K562 treated with DMSO at 1 percent for 48 hours (cell line): ENCODE results near the gene CYRIA. TPM values are rescaled to one million over a fixed set of nuclear protein-coding genes. Genes with fewer than 3 reads are reported as not detected.

Source experiments
- total RNA-seq: library from RNA; unstranded; fragments of 300-600 nt; gene quantifications from 2 replicates; pipeline ENCODE4 v1.2.3, GENCODE V29; 2022; ENCODE audit warnings: low replicate concordance; ENCODE audit errors: extremely low read depth

CYRIA gene
- not detected in 2 replicates for total RNA-seq

DNA sequence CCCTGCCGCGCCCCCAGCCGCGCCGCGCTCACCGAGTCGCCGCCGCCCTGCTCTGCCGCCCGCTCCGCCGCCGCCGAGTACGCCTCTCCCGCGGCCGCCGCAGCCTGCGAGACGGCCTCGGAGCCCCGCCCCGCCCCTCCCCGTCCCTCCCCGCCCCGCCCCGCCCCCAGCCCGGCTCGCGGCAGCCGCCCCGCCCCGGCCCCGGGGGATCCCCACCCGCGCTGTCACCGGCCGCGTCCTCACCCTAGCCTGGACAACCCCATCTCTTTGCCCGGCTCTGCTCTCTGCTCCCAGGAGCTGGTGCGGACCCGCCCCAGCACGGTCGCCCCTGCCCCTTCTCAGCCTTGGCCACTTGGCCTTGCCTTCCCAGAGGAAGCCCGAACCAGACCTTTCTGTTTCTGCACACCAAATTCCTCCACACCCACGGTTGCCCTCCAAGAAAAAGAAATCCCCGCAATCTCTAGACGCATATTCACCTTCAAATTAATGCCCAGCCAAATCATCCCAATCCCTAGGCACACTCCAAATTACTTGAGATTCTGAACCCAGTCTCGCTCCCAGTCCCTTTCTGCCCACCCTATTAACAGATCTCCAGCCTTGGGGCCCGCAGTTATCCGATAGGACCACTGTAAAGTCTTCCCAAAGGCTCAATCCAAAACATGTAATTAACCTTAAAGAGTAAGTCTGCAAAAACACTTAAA, at the start of gene CYRIA:
Gene CYRIA, minus strand, starts transcription at position 87 of the 701 bp plus-strand sequence. CDS start 77,715 bp downstream, outside the sequence.

